OCI-LY3 (cell line): ENCODE data around the gene BICC1.

Source experiments
- H2AFZ ChIP-seq: fragments of 200-600, 300-600 bp; shearing (Covaris generic); 2 replicates; pipeline ENCODE4 v1.6.0; 2014; ENCODE audit warnings: antibody characterized with exemption, low read depth, low read length
- H3K27ac ChIP-seq: fragments of 200-600, 300-600 bp; sonication (generic); 2 replicates; pipeline ENCODE4 v1.5.1; 2014; ENCODE audit warnings: mild to moderate bottlenecking, low read length, moderate library complexity, mixed read lengths
- H3K27me3 ChIP-seq: fragments of 200-600, 300-600 bp; sonication (generic); 2 replicates; pipeline ENCODE4 v1.6.1; 2014; ENCODE audit warnings: low read depth, low read length, mixed read lengths
- H3K36me3 ChIP-seq: fragments of 200-600, 300-600 bp; sonication (generic); replicated peaks from 2 replicates; pipeline ENCODE3; 2014; ENCODE audit warnings: low read depth, low read length, mixed read lengths
- H3K4me1 ChIP-seq: fragments of 300-600, 200-600 bp; sonication (generic); 2 replicates; pipeline ENCODE4 v1.6.1; 2014; ENCODE audit warnings: low read length, mixed read lengths
- H3K4me2 ChIP-seq: fragments of 200-600, 300-600 bp; sonication (generic); 2 replicates; pipeline ENCODE4 v1.6.1; 2014; ENCODE audit warnings: low read length, mixed read lengths
- H3K4me3 ChIP-seq: fragments of 300-600, 200-600 bp; sonication (generic); 2 replicates; pipeline ENCODE4 v1.5.1; 2014; ENCODE audit warnings: antibody characterized with exemption, mild to moderate bottlenecking, low read length, moderate library complexity
- H3K79me2 ChIP-seq: fragments of 300-600, 200-600 bp; shearing (Covaris generic); 2 replicates; pipeline ENCODE4 v1.6.1; 2014; ENCODE audit warnings: mild to moderate bottlenecking, low read length, mixed read lengths
- H3K9ac ChIP-seq: fragments of 300-600, 200-600 bp; shearing (Covaris generic); 2 replicates; pipeline ENCODE4 v1.6.0; 2014; ENCODE audit warnings: mild to moderate bottlenecking, low read length, moderate library complexity
- H3K9me3 ChIP-seq: fragments of 200-600, 300-600 bp; shearing (Covaris generic); 2 replicates; pipeline ENCODE4 v1.6.1; 2014; ENCODE audit warnings: low read length, mixed read lengths; ENCODE audit not compliant: insufficient read depth
- H4K20me1 ChIP-seq: fragments of 200-600, 300-600 bp; sonication (generic); 2 replicates; pipeline ENCODE4 v1.6.1; 2016; ENCODE audit warnings: low read length, mixed read lengths; ENCODE audit not compliant: insufficient read depth
- EZH2phosphoT487 ChIP-seq: fragments of 200-600 bp; shearing (Covaris generic); IDR thresholded peaks from 2 replicates; pipeline ENCODE4 v1.6.1; 2018; ENCODE audit warnings: antibody characterized with exemption, mixed run types, low read depth
- TF ChIP-seq, protein P1 (sequence below): fragments of 200-600, 300-600 bp; sonication (generic); IDR thresholded peaks from 2 replicates; pipeline ENCODE4 v1.5.1; 2014; ENCODE audit warnings: antibody characterized with exemption, low read length, low read depth

Gene BICC1

DNA sequence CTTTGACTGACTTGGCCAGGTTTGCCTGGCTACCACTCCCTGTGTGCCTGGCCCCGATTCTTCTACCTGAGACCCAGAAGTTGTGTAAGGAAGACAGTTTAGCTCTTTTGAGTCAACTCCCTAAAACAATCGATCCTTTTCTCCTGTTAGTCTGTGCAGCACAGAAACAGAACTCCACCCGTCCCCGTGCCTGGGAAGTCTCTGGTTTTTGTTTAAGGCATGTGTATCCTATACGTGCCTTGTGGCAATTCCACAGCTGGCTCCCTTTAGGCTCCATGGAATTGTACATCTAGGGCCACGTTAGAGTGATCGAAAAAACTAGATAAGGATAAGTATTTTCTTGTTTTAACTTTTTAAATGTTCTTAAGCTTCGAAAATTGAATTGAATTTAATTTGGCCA lies 131.6 kb downstream of the BICC1 start:
- Histone ChIP-seq H2AFZ (no peak overlapping the region), H3K4me3 (no peak overlapping the region), H3K27ac (no peak overlapping the region), H3K27me3 (no peaks in the 10 kb centered on the region), H3K79me2 (no peaks in the 10 kb centered on the region), H4K20me1 (no peaks in the 10 kb centered on the region), H3K4me2 (no peak overlapping the region), H3K4me1 (no peaks in the 10 kb centered on the region), H3K36me3 (no peaks in the 10 kb centered on the region), H3K9ac (no peak overlapping the region), H3K9me3 (no peaks in the 10 kb centered on the region)
- TF ChIP-seq, protein P1, sequence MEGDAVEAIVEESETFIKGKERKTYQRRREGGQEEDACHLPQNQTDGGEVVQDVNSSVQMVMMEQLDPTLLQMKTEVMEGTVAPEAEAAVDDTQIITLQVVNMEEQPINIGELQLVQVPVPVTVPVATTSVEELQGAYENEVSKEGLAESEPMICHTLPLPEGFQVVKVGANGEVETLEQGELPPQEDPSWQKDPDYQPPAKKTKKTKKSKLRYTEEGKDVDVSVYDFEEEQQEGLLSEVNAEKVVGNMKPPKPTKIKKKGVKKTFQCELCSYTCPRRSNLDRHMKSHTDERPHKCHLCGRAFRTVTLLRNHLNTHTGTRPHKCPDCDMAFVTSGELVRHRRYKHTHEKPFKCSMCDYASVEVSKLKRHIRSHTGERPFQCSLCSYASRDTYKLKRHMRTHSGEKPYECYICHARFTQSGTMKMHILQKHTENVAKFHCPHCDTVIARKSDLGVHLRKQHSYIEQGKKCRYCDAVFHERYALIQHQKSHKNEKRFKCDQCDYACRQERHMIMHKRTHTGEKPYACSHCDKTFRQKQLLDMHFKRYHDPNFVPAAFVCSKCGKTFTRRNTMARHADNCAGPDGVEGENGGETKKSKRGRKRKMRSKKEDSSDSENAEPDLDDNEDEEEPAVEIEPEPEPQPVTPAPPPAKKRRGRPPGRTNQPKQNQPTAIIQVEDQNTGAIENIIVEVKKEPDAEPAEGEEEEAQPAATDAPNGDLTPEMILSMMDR: no peak
- no peak for TF ChIP-seq EZH2phosphoT487

DNA sequence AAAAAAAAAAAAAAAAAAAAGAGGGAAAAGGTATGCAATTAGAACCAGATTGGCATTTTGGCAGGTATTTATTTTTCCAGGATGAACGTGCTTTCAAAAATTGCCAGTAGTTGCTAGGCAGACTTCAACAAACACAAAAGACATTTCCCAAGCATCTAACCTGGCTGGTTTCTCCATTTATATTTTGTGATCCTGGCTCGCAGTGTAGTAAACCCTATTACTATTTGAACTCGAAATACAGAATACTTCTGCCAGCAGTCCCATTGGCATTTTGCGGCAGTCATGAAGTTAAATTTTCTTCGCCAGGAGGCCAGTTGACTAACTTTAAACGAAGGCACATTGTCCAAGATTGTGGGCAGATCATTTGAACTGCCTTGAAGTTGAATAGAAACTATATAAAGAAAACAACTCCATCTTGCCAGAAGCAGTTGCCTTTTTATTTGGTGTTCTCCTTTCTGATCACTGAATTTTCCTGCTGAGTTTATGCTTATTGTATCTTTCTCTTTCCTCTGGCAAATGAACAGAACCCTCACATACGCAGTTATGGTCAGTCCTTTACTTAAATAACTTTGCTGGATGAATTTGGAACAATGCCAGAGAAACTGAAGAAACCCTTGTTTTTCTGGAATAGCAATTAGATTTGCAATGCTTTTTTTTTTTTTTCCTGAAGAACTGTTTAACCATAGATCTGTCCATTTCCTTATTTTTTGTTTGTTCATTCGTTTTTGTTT lies 132.9 kb downstream of the BICC1 start:
- H3K9ac ChIP-seq: no peak overlapping the region
- H2AFZ ChIP-seq: no peak overlapping the region
- no peak overlapping the region for H3K4me3 ChIP-seq
- TF ChIP-seq EZH2phosphoT487: no peak
- TF ChIP-seq, protein P1: no peak
- no peaks in the 10 kb centered on the region for H3K4me1 ChIP-seq
- no peaks in the 10 kb centered on the region for H4K20me1 ChIP-seq
- no peaks in the 10 kb centered on the region for H3K36me3 ChIP-seq
- no peaks in the 10 kb centered on the region for H3K27me3 ChIP-seq
- H3K4me2 ChIP-seq: no peak overlapping the region
- H3K79me2 ChIP-seq: no peaks in the 10 kb centered on the region
- H3K27ac ChIP-seq: no peak overlapping the region
- H3K9me3 ChIP-seq: no peaks in the 10 kb centered on the region

DNA sequence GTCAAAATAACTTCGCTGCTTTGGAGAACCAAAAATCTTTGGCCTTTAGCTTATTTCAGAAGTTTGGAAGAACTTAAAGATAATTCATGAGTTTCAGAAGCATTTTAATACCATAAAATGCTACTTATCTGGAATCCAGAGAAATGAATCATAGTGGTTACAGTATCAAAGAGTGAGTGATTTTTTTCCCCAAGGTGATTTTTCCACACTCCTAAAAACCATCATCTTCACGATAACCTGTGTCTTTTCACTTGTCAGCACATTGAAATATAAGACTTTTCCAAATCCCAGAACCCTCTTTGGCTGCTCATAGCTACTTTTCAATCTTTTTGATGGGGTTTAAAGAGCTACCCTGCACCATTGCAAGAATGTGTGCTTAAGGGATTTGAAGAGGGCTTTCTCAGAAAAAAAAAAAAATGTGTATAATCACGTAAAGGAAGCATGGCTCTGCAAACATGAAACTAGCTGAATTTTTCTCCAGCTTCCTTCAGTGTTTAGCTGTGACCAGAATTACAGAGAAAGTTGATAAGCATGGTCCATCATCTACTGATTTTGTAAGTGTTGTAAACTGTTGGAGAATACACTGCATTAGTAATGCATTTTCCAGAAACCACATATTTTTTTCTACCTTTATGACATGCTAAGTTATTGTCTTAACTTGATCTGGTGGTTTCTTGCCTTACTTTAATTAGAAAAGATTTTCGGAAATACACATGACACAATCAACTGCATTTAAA lies 134.9 kb downstream of the BICC1 start:
- H2AFZ ChIP-seq: no peak overlapping the region
- H3K27me3 ChIP-seq: no peaks in the 10 kb centered on the region
- H3K36me3 ChIP-seq: no peaks in the 10 kb centered on the region
- H3K4me3 ChIP-seq: no peak overlapping the region
- H3K9me3 ChIP-seq: no peaks in the 10 kb centered on the region
- no peak overlapping the region for H3K27ac ChIP-seq
- no peak for TF ChIP-seq EZH2phosphoT487
- TF ChIP-seq, protein P1: no peak
- H3K9ac ChIP-seq: no peak overlapping the region
- no peaks in the 10 kb centered on the region for H3K4me1 ChIP-seq
- no peaks in the 10 kb centered on the region for H3K79me2 ChIP-seq
- no peak overlapping the region for H3K4me2 ChIP-seq
- H4K20me1 ChIP-seq: no peaks in the 10 kb centered on the region

DNA sequence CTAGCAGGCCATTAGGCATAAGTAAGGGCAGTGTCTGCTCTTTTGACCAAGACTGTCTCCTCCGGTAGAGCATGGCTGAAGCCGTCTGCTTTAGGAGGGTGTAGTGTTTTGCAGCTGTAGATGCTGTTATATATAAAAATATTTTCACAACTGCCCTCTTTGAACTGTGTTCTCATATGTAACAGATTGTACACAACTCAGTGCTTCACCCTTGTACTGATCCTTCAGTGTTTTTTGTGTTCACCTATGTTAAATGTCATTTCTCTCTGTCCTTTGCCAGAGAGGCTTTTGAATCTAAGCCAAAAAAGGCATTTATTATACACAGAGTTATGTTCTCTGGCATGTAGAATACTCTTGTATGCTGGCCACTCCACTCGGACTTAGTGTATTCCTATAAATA lies 135.5 kb downstream of the BICC1 start:
- TF ChIP-seq, protein P1: no peak
- no peak for TF ChIP-seq EZH2phosphoT487
- no peaks in the 10 kb centered on the region for H3K4me1 ChIP-seq

More for the DNA sequence above, 135.5 kb downstream of the BICC1 start:
- Histone ChIP-seq H3K9me3 (no peaks in the 10 kb centered on the region), H2AFZ (no peak overlapping the region), H4K20me1 (no peaks in the 10 kb centered on the region), H3K27me3 (no peaks in the 10 kb centered on the region), H3K4me3 (no peak overlapping the region), H3K27ac (no peak overlapping the region), H3K4me2 (no peak overlapping the region), H3K79me2 (no peaks in the 10 kb centered on the region), H3K9ac (no peak overlapping the region), H3K36me3 (no peaks in the 10 kb centered on the region)
